Thyroid gland (tissue), 4 donors: ENCODE results near the gene TMEM220. TPM values are rescaled to one million over a fixed set of nuclear protein-coding genes. Genes with fewer than 3 reads are reported as not detected.
"Not testable (repeated sequence)": the region's sequence is repeated elsewhere in the genome, so short reads cannot be mapped to it uniquely, and the experiment has no call there.

Experiments used
- DNase-seq, 2 donors: peaks; one replicate each; pipeline ENCODE4 v3.0.0-alpha.2; 2019
- H3K27ac ChIP-seq, 3 donors: fragments of 200-600 bp; sonication (generic); 1 replicate in 2 of 3; 2 replicates in 1 of 3; pipeline ENCODE4 v1.5.1; 2016 to 2019; ENCODE audit warnings: mild to moderate bottlenecking in 1 of 3, moderate library complexity in 1 of 3
- H3K27me3 ChIP-seq: fragments of 200-600 bp; sonication (generic); one replicate; pipeline ENCODE4 v1.5.1; 2019
- H3K36me3 ChIP-seq, 2 donors: fragments of 200-600 bp; sonication (generic); one replicate each; pipeline ENCODE4 v1.5.1; 2016 to 2019
- H3K4me1 ChIP-seq, 2 donors: fragments of 200-600 bp; sonication (generic); one replicate each; pipeline ENCODE4 v1.5.1; 2017 to 2019
- H3K4me3 ChIP-seq, 3 donors: fragments of 200-600 bp; sonication (generic); replicated peaks in 1 of 3; 1 replicate in 2 of 3; 2 replicates in 1 of 3; pipeline ENCODE4 v1.5.1; 2016; ENCODE audit warnings: mild to moderate bottlenecking in 1 of 3
- H3K9me3 ChIP-seq: fragments of 200-600 bp; sonication (generic); one replicate; pipeline ENCODE4 v1.5.1; 2017
- POLR2A ChIP-seq, 2 donors: fragments of 450-650 bp; IDR thresholded peaks; one replicate each; pipeline ENCODE4 v1.6.1; 2017; ENCODE audit warnings: antibody characterized with exemption in 2 of 2, mild to moderate bottlenecking in 2 of 2, moderate library complexity in 1 of 2
- WGBS, 2 donors: methylation state at CpG; one replicate each; pipeline ENCODE4 v1.1.5; 2017; 5-methylcytosine and 5-hydroxymethylcytosine counted together
- intact Hi-C: fragments of 100-400 bp; cut with DNase I; formaldehyde crosslinking; loops from one replicate; pipeline ENCODE4 v1.15.1; 2023
- total RNA-seq, 4 donors: library from RNA; depleted of rRNA; stranded (reverse); fragments of >200 nt; gene quantifications; one replicate each; pipeline ENCODE4 v1.2.3, GENCODE V29; 2016
- TF ChIP-seq, protein P1 (sequence below), 6 experiments: fragments of 200-600 bp in 3 of 6; fragments of 450-650 bp in 3 of 6; sonication (generic) in 3 of 6; IDR thresholded peaks; one replicate each; pipeline ENCODE4 v1.5.1; 2016 to 2019; ENCODE audit warnings: antibody characterized with exemption in 6 of 6, mild to moderate bottlenecking in 2 of 6, inconsistent platforms in 1 of 6, moderate library complexity in 1 of 6

The TMEM220 gene
- total RNA-seq, 4 donors from 2014 or later = 13.1 to 17.6 (median 15.5) TPM

DNA sequence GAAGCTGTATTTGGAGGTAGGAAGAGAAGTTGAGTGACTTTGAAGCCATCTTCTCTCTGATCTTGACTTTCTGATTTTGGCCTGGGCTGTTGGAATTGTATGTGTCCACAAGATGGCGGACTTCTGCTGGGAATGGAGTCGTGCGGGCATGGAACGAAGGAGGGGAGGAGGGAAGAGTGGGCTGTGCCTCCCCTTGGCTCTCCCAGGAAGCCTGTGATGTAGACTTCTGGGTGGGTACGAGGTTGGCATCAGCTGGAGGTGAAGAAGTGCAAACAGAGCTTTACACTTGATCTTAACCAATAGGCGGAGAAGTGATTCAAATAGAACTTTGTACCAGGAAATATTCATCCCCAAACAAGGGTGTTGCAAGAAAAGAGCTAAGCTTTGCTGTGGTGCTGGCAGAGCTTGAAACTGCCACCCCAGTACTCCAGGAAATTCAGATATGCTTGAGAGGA, 7.4 kb upstream of the TMEM220 start:
- intact Hi-C loops = loop anchor here (5.0 kb wide), 1 partner anchor 105 kb away; no protein-coding TSS in a partner anchor
- Histone ChIP-seq H3K27me3 (no peaks in the 10 kb centered on the region), H3K9me3 (no peaks in the 10 kb centered on the region), H3K4me1 (no peaks in the 10 kb centered on the region), H3K36me3 (no peaks in the 10 kb centered on the region), H3K4me3 (no peak overlapping the region), H3K27ac (no peak overlapping the region)
- WGBS, 2 donors = 17 to 18% methylated on average over 6 of the region's 6 CpGs
- TF ChIP-seq POLR2A (IDR thresholded peaks at IDR 0.05) = no peak
- TF ChIP-seq, protein P1, sequence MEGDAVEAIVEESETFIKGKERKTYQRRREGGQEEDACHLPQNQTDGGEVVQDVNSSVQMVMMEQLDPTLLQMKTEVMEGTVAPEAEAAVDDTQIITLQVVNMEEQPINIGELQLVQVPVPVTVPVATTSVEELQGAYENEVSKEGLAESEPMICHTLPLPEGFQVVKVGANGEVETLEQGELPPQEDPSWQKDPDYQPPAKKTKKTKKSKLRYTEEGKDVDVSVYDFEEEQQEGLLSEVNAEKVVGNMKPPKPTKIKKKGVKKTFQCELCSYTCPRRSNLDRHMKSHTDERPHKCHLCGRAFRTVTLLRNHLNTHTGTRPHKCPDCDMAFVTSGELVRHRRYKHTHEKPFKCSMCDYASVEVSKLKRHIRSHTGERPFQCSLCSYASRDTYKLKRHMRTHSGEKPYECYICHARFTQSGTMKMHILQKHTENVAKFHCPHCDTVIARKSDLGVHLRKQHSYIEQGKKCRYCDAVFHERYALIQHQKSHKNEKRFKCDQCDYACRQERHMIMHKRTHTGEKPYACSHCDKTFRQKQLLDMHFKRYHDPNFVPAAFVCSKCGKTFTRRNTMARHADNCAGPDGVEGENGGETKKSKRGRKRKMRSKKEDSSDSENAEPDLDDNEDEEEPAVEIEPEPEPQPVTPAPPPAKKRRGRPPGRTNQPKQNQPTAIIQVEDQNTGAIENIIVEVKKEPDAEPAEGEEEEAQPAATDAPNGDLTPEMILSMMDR (IDR thresholded peaks at IDR 0.05) = peak; percentile 52 to 85 (median 77)
- peak; percentile 55 to 59 for DNase-seq

DNA sequence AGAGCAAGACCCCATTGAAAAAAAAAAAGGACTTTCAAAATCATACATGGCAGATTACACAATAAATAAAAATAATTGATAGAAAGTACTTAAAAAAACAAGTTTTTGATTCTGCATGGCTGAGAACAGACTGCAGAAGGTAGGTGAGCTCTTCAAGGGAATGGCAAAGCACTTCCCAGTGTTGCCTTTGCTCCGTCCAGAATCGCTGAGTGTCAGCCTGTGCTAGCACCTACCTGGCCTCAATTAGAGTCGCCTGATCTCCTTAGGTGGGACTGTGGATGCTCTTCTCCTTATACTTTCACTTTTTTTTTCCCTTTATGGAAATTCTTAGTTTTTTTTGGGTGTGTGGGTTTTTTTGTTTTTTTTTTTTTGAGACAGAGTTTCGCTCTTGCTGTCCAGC, 6.0 kb upstream of the TMEM220 start:
- intact Hi-C loops = loop anchor here (5.0 kb wide), 1 partner anchor 106 kb away; no protein-coding TSS in a partner anchor
- Histone ChIP-seq H3K4me1 (no peaks in the 10 kb centered on the region), H3K4me3 (no peak overlapping the region), H3K27me3 (no peaks in the 10 kb centered on the region), H3K36me3 (no peaks in the 10 kb centered on the region), H3K9me3 (no peaks in the 10 kb centered on the region), H3K27ac (no peak overlapping the region)
- TF ChIP-seq POLR2A (IDR thresholded peaks at IDR 0.05) = no peak
- TF ChIP-seq, protein P1 (IDR thresholded peaks at IDR 0.05) = no peak
- DNase-seq = no peak
- WGBS, 2 donors = 79 to 82% methylated on average over 4 of the region's 4 CpGs

DNA sequence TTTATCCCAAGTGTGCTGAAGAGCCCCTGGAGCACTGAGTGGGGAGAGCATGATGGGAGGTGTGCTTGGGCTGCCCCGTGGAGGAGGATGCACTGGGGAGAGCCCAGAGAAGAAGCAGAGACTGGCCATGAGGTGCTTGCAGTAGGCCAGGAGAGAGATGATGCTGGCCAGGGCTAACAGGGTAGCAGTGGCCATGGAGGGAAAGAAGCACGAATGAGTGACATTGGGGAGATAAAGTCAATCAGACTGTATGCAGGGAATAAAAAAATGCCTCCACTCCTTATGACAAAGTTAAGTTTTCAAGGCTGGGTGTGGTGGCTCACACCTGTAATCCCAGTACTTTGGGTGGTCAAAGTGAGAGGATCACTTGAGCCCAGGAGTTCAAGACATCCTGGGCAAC, 5.4 kb upstream of the TMEM220 start:
- Histone ChIP-seq H3K9me3 (no peaks in the 10 kb centered on the region), H3K27me3 (no peaks in the 10 kb centered on the region), H3K27ac (no peak overlapping the region), H3K36me3 (no peaks in the 10 kb centered on the region), H3K4me1 (no peaks in the 10 kb centered on the region), H3K4me3 (no peak overlapping the region)
- WGBS, 2 donors = 63 to 73% methylated on average over 2 of the region's 2 CpGs
- DNase-seq = no peak
- TF ChIP-seq POLR2A (IDR thresholded peaks at IDR 0.05) = no peak
- TF ChIP-seq, protein P1 (IDR thresholded peaks at IDR 0.05) = no peak
- intact Hi-C loops = loop anchor here (5.0 kb wide), 1 partner anchor 107 kb away; no protein-coding TSS in a partner anchor

DNA sequence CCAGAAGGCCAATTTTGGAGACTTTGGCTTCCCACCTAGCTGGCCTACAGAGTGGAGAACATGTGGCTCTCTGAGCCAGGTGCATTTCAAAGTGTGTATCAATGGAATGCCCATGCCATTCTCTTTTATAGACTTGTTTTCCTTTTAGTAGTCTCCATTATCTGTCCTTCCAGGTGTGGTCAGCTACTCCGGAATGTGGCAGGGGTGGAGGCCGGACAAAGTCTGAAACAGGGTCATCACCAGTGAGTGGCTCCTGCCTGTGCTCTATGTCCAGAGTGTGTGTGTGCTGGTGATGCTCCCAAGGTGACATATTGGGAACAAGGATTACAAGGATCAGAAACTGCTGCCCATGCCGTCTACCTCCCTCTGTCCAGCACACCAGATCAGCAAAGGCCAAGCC, 3.8 kb upstream of the TMEM220 start:
- no peak overlapping the region for H3K27ac ChIP-seq
- no peaks in the 10 kb centered on the region for H3K27me3 ChIP-seq
- intact Hi-C loops = no loop called here
- DNase-seq = no peak
- no peak for TF ChIP-seq POLR2A (IDR thresholded peaks at IDR 0.05)
- TF ChIP-seq, protein P1 (IDR thresholded peaks at IDR 0.05) = no peak
- no peaks in the 10 kb centered on the region for H3K9me3 ChIP-seq
- no peaks in the 10 kb centered on the region for H3K36me3 ChIP-seq
- 89 to 91% methylated on average over 3 of the region's 3 CpGs for WGBS, 2 donors
- H3K4me3 ChIP-seq = no peak overlapping the region
- H3K4me1 ChIP-seq = peaks cover 0 to 4% of the 10 kb centered on the region in 2 donors

DNA sequence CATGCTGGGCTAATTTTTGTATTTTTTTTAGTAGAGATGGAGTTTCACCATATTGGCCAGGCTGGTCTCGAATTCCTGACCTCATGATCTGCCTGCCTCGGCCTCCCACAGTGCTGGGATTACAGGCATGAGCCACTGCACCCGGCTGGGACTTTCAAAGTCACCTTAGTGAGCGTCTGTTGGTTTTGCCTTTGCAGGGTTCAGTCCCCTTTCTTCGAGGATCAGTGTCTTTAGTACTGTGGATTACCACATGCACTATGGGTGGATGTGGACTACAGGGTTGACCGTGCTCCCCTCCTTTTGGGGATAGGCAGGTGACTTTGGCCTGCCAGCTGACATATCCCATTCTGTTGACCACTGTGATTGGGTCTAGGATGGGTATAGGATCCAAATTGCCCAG, 2.3 kb upstream of the TMEM220 start:
- intact Hi-C loops, DNase-seq, H3K4me1 ChIP-seq, H3K27me3 ChIP-seq, H3K9me3 ChIP-seq, H3K27ac ChIP-seq, H3K4me3 ChIP-seq, H3K36me3 ChIP-seq: not testable (repeated sequence)
- 89 to 96% methylated on average over 6 of the region's 6 CpGs for WGBS, 2 donors
